DLD1 (cell line): Measurements from ENCODE around the gene IQCH.

ENCODE experiments used
- in situ Hi-C: cut with HindIII; loops from 2 replicates; pipeline ENCODE4 v1.10.0; 2017; ENCODE audit warnings: low sequenced_read_pairs

Gene IQCH

DNA sequence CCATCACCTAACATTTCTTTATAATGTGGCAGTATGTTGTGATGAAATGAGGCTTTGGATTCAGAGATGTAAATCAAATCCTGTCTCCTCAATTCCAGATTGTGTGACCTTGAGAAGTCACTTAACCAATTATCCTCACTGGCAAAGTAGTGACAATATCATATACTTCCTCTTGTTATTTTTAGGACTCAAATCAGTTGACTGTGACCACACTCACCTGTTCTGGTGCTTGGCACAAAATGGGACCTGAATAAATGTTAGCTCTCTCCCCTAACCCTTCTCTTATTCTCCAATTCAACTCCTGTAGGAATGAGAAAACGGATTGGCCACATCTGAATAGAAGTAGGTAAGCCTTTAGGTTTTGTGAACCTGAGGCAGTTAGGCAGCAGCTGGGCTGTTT lies 42.1 kb downstream of the IQCH start:
- in situ Hi-C loops, result no loop called here

DNA sequence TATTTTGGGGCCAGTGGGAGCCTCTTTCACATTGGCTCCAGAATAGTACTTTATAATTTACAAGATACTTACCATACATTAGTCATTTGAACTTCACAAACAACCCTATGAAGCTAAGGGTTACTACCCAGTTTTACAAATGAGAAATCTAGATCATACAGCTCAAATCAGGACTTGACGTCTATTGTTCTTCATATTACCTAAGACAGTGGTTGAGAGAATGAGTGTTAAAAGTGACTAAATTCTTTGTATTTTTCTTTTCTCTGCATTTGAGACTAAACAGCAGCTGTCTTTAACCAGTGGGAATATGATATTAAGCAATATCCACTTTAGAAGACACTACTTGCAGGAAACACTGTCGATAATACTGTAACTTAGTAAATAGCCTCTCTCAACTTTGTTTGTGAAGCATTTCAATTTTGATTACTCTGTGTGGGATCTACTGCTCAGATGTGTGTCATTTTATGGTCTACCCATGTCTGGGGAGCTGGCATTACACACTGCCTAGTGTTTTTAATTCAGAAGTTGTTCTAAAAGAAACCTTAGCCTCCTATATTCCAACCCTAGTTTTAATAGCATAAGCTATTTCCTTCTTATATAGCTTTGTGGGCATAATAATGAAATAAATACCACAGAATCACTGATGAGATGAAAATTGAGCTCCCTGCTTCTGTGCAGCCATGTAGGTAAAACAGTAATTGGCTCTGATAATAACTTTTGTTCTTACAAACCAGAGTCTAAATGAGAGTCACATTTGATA lies 45.9 kb downstream of the IQCH start:
- in situ Hi-C loops, result no loop called here

DNA sequence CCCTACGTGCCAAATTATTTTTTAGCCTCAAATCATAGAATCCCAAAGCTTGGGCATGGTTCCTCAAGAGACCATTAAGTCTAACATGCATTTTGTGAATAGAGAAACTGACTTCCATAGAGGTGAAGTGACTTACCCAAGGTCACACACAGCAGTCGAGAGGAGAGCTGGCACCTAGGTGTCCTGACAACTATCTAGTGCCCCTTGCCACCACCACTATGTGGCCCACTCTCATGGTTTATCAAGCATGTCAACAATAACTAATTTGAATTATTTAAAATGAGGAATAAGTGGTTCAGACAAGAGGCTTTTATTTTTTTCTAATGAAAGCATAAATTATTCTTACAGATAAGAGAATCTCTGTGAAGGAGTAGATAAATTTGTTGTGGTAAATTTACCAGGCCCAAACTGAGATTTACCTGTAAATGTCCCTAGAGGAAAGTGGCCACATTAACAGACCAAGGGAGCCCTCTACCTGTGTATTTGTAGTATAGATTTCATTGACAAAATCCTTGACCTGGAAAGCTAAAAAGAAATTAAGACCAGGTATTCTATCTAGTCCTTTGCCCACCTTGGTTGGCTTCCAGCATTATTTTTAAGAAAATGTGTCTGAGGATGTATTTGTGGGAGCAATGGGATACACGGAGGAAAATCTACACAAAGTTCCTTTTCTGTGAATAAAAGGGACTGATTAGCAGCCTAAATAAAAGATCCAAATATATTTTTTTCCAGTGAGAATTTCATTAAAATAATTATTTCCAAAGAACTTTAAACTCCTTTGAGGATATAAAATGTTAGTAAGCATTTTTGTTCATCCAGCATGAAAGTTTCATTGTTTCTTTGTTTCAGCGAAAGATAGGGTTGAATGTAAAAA lies 49.1 kb downstream of the IQCH start:
- in situ Hi-C loops, result no loop called here

DNA sequence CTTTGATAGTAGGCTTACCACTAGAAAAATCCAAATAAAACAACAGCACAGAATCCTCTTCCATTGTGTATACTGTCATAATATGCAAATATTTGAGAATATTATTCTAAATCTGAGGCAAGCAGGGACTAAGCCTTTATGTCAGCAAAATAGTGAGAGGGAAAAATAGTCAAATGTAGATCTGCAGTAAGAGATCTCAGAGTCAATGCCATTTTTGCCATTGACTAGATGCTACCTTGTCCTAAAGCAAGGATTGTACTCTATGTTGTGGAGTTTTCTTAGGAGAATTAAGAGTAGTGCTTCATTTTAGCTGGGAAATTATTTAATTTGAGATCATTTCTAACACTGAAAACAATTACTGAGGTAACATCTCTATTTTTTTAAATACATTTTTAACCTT lies 50.2 kb downstream of the IQCH start:
- in situ Hi-C loops, result no loop called here

DNA sequence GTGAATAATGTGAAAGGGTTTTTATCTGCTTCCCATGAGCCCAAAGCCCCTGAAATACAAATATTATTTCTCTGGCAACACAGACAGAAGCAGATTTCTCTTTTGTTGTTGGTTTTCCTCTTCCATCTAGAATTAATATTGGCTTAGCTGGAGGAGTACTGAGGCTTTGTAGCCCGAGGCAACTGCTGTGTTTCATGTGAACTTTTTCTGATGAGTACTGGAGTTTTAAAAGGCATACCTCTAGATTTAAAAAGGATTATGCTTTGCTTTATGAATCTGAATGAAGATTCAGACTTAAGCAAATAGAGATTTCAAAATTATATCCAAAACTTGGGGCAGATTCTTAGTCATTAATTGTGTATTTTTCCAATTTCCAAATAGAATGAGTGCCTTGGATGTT lies 50.9 kb downstream of the IQCH start:
- in situ Hi-C loops, result no loop called here

DNA sequence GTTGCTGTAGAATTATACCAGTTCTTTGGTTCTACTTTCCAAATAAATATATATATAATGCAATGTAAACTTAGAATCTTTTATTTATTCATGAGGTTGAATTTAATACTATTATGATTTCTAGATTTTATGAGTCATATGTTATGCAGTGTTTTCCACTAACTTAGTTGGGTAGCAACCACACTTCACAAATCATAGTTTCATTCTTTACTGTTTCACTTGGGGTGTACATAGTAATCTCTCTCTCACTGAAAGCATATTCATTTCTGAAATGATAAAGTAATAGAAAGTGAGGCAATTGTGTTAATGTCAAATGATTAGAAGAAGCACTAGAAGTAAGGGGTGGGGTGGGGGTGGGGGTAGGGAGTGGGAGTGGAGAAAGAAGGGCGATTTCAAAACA lies 52.6 kb downstream of the IQCH start:
- in situ Hi-C loops, result no loop called here

DNA sequence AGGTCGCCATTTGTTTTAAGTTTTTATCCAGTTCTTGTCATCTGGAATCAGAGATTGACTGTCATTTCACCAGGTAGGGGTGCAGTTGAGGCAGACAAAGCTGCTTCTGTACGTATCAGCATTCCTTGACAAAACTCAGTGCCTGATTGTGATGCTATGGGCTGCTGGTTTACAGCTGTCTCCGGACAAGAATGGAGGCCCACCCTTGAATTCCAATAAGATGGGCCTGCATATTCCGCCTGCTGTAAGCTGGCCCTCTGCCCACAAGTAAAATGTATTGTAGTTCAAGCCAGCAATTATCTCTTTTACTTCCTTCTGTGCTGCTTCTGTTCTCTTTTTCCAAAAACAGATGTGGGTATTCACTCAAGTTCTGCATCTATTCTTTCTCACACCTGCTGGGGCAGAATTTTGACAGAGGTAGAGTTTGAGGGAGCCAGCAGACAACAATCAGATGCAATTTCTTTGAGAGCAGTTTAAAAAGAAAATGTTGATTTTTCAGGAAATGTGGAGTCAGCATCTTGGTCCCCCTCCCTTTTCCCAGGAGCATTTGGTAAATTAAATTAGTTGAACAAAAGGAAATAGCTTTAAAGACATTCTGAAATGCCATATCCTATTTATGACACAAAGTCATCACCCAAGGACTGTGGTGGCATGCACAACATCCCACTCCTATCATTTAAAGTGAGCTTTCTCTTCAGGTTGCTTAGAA lies 53.5 kb downstream of the IQCH start:
- in situ Hi-C loops, result no loop called here

DNA sequence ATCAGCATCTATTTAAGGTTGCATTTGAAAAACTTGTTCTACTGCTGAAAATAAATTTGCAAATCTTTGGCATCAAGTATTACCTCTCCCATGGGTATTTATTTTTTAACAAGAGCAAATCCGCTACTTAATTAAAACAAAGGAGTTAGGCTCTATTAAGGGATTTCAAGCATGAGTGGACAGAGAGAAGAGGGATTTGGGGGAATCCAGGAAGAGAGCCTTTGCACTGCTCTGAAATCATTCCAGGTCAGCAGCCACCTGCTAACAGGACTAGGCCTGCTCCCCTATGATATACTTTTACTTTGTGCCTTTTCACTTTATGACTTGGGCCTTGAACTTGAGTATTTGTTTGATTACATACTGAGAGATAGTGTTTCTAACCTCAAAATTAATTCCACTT lies 57.1 kb downstream of the IQCH start:
- in situ Hi-C loops, result no loop called here

DNA sequence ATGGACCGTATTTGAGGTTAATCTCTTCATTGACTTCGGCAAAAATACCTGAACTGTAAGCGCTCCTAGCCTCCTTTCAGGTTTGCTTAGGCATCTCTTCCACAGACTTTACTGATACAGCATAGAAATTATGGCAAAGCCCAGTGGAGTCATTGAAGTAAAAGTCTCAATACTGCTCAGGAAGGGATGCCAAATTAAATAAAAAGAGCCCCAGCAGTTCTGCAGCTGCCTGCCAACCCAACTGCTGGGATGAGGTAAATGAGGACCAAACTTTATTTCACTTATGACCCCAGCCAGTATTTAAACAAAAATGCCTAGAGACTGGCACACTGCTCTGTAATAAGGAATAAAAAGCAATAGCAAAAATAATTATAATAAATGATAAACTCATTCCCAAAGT lies 65.4 kb downstream of the IQCH start:
- in situ Hi-C loops, result no loop called here

DNA sequence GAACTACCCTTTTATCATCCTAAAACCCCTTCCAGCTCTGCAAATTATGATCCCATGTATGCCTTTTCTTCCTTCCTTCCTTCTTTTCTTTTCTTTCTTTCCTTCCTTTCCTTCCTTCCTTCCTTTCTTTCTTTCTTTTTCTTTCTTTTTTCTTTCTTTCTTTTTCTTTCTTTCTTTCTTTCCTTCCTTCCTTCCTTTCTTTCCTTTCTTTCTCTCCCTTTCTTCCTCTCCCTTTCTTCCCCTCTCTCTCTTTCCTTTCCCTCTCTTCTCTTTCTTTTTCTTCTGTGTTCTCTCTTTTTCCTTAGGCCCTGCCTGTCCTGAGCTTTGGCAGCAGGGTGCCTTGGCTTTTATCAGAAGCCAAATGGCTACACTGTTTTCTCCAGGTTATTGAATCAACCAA lies 66.8 kb downstream of the IQCH start:
- in situ Hi-C loops, result no loop called here

DNA sequence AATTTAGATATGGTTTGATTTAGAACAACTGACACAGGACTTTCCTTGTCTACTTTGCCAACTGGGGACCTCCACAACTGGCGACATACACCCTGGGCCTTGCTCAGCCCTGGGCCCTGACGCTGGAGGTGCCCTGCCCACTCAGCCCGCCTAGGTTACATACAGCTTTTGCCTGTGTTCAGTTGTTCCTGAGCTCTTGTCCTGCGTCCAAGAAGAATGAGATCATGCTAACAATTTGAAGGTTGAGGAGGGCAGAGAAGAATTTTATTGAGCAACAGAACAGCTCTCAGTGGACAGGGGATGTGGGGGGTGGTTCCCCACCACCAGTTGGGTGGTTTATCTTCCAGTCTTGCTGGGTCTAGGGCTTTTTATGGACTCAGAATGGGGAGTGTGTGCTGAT lies 67.9 kb downstream of the IQCH start:
- in situ Hi-C loops, result no loop called here

DNA sequence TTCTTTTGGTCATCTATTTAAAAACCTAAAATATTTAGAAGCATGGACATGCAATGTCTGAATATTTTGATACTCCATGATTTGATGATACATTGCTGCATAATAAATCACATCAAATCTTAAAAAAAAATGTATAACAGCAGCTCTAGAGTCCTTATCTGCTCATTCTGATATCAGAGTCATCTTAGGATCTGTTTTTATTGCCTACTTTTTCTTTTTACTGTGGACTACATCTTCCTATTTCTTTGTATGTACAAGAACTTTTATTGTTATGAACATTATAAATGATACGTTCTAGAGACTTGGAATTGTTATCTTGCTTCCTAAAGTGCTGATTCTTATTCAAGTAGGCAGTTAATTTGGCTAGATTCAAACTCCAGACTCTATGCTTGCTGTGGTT lies 72.7 kb downstream of the IQCH start:
- in situ Hi-C loops, result no loop called here

DNA sequence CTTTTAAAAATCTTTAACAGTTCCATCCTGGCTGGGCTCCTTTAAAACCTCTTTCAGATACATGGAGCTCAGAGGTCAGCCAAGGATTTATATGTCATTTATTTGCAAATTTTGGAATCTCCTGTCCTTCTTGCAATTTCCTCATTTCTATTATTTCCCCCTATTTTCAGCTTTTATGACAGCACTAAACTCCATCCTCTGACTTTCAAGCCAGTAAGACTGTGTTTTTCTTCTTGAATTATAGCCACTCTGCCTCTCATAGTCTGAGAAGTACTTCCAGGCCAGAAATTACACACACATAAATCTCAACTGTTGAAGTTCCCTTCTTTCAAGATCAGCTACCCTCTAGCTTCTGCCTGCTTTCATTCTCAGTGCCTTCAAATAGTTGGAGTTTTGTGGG lies 73.2 kb downstream of the IQCH start:
- in situ Hi-C loops, result no loop called here

DNA sequence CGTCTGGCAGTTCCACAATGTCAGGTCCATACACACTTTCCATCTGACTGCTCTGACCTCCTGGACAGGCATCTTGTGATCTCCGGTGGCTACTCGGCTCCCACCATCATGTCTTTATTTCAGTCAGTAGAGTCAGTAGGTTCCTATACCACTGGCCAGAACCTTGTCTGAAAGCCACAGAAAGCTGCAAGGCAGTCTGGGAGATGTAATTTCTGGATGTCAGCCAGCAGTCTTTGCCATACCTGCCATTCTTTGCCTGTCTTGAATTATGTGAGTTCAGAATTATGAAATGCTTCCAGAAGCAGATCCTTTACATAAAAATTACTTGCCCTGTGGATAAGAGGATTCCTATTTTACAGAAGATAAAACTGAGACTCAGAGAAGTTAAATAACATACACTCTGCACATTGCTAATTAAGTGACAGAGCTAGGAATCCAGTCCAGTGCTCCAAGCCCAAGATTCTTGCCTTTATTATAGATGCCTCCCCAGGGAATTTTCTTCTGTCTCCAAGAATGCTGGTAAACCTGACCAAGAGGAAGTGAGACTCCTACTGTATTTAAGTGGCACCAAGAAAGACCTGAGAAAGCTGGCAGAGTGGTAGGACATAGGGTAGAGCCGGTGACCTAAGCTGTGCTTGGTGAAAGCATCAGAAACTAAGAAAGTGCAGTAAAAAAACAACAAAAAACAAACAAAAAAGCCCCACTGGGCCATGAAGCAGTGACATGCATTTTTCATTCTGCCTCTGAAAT lies 75.6 kb downstream of the IQCH start:
- in situ Hi-C loops, result no loop called here

DNA sequence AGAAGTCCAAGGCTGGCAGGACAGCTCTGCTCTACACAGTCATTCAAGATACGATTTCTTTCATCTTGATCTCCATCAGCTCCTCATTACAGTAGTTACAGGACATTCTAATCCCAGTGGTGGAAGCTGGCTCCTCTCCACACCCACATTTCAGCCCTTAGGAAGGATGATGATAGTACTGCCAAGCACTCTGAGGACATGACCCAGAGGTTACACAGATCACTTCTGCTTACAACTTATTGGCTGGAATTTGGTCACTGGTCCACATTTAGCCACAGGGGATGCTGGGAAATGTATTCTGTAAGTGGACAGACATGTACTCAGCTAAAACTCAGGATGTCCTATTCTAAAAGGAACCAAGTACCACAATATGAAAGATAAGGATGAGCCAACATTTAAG lies 77.1 kb downstream of the IQCH start:
- in situ Hi-C loops, result no loop called here

DNA sequence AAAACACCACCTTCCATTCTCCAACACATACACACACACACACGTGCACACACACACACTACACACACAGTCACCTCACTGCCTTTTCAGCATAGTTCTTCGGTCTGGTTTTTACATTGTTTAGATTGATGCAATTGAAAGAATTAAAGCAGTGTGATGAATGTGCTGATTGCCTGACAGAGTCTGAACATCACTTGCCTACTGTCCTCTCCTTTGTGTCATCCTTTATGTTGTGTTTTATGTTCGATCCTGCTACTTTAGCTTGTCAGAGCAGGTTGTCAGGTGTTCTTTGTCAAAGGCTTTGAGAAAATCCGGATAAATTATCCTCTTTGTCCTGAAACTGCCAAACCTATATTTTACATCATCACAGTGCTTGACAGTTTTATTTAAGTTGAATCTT lies 80.4 kb downstream of the IQCH start:
- in situ Hi-C loops, result no loop called here

DNA sequence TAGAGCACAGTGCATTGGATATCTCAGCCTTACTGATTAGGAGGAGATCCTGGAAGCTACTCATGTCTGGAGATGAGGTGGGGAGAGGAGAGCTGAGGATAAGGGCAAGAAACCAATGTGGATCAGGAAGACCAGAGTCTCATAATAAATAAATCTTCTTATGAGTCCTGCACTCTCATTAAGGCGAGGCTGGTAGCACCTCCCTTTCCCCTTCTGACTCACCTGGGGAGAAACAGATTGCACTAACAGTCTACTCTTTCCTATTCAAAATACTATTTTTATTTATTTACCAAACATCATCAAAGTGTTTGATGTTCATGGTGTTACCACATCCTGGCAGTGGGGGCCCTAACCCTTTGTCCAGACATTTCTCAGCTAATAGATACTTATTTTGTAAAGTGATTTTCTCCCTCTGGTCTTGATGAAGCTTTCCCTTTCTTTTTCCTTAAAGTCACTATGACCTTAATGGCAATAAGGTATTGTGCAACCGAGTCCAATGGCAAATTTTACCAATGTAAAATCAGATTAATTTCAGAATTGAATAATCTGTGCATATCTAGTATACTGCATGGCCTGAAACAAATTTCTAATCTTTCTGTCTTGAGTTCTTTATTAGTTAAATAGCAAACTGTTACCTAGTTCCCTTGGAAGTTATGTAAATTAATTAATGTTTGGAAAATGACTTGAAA lies 81.1 kb downstream of the IQCH start:
- in situ Hi-C loops, result no loop called here

DNA sequence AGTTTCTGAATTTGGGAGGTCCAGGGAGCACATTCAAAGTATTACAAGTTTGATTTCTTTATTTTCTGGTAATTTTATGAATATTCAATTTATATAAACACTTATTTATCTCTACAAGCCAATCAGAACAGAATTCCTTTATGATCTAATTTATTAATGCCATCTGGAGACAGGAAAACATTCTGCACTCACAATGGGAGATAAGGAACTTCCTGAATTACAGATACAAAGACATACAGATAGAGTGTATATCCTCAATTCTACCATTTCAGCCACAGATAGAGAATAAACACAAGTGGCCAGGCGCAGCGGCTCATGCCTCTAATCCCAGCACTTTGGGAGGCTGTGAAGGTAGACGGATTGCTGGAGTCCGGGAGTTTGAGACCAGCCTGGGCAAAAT lies 86.0 kb downstream of the IQCH start:
- in situ Hi-C loops, result no loop called here

DNA sequence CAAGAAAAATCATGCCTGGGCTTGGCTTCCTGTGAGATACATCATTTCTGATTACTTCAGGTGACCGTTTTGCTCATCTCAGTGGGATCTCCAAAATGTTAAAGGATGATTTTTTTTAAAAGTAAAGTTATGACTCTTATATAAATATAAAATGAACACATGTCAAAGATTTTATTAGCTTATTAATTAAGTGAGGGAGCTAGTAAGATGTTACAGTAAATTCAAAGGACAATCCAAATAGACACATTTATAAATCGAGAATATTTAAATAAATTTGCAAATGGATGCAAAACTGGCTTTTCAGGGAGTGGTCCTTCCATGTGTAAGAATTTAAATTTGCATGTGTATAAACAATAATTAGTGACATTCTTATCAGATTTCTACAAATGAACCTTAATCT lies 87.0 kb downstream of the IQCH start:
- in situ Hi-C loops, result no loop called here

DNA sequence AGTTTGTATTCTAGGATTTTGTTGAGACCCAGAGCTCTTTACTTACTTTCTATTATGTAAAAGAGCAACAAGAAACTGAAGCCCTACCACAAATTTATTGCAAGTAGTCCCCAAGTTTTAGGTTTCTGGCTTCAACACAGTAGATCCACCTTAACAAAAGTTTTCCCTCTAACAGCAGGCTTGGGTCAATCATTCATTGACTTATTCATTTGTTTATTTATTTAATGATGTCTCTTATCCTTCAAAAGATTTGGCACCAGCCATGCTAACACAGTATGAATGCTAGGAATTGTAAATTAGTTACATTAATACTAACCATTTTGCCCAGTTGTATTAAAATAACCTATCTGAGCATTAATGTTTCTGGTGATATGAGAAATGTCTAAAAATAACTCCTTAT lies 88.6 kb downstream of the IQCH start:
- in situ Hi-C loops, result no loop called here

DNA sequence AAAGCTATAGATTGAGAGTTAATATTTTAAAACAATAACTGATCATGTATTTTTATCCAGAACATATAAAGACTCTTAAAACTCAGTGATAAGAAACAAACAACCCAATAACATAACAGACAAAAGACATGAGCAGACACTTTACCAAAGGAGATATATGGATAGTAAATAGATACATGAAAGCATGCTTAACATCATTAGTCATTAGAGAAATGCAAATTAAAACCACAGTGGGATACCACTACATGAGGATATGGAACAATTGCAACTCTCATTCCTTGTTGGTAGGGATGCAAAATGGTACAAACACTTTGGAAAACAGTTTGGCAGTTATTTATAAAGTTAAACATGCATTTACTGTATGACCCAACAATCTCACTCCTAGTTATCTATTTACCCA lies 95.0 kb downstream of the IQCH start:
- in situ Hi-C loops, result no loop called here
